Suppressor macrophage treated with lipopolysaccharide for 1 hour (primary cell): ENCODE results near the gene GABBR2.

Experiments
- DNase-seq, 3 donors: peaks; one replicate each; pipeline ENCODE4 v3.0.0-alpha.2; 2020 to 2022

Gene GABBR2

GRCh38 chr9:98332405-98332831 lies 376.3 kb downstream of the GABBR2 start:
- DNase-seq: no peak

- no peak for DNase-seq
Measured at GRCh38 chr9:98331536-98332259, 377.0 kb downstream of the GABBR2 start.

GRCh38 chr9:98330831-98331230 lies 377.9 kb downstream of the GABBR2 start:
- no peak for DNase-seq

GRCh38 chr9:98329904-98330303 lies 378.8 kb downstream of the GABBR2 start:
- no peak for DNase-seq

- no peak for DNase-seq
Measured at GRCh38 chr9:98329281-98329680, 379.5 kb downstream of the GABBR2 start.

- no peak for DNase-seq
Measured at GRCh38 chr9:98328770-98329169, 380.0 kb downstream of the GABBR2 start.

- DNase-seq: no peak
Measured at GRCh38 chr9:98328141-98328540, 380.6 kb downstream of the GABBR2 start.

GRCh38 chr9:98327249-98327561 lies 381.5 kb downstream of the GABBR2 start:
- DNase-seq: no peak

GRCh38 chr9:98326459-98327248 lies 382.1 kb downstream of the GABBR2 start:
- peak in 1 of 3 donors; percentile 18 for DNase-seq

GRCh38 chr9:98324801-98325200 lies 383.9 kb downstream of the GABBR2 start:
- DNase-seq: no peak

- DNase-seq: no peak
Measured at GRCh38 chr9:98323831-98324135, 385.0 kb downstream of the GABBR2 start.

- no peak for DNase-seq
Measured at GRCh38 chr9:98323051-98323830, 385.5 kb downstream of the GABBR2 start.

- no peak for DNase-seq
Measured at GRCh38 chr9:98321269-98321668, 387.5 kb downstream of the GABBR2 start.

- peak in 1 of 3 donors; percentile 1 for DNase-seq
Measured at GRCh38 chr9:98318834-98319478, 389.8 kb downstream of the GABBR2 start.

- DNase-seq: no peak
Measured at GRCh38 chr9:98318041-98318790, 390.5 kb downstream of the GABBR2 start.

- DNase-seq: no peak
Measured at GRCh38 chr9:98317134-98317857, 391.4 kb downstream of the GABBR2 start.

- DNase-seq: no peak
Measured at GRCh38 chr9:98316445-98317133, 392.1 kb downstream of the GABBR2 start.

- peak; percentile 86 to 92 (median 87) for DNase-seq
Measured at GRCh38 chr9:98315551-98316060, 393.1 kb downstream of the GABBR2 start.

GRCh38 chr9:98315067-98315453 lies 393.7 kb downstream of the GABBR2 start:
- DNase-seq: no peak

- DNase-seq: peak; percentile 34 to 35 (median 35)
Measured at GRCh38 chr9:98314381-98315066, 394.2 kb downstream of the GABBR2 start.
